Neural cell (in vitro differentiated cells): ENCODE data around the gene CEMIP.

Source experiments
- CTCF ChIP-seq: fragments of 450-650 bp; IDR thresholded peaks from 2 replicates; pipeline ENCODE4 v1.5.1; 2014; ENCODE audit warnings: antibody characterized with exemption, mild to moderate bottlenecking, moderate library complexity; ENCODE audit not compliant: poor library complexity, severe bottlenecking
- EP300 ChIP-seq: fragments of 450-650 bp; conservative IDR thresholded peaks from 2 replicates; pipeline ENCODE4 v1.6.1; 2014; ENCODE audit warnings: antibody characterized with exemption, mild to moderate bottlenecking, moderate library complexity; ENCODE audit not compliant: poor library complexity, severe bottlenecking
- EZH2 ChIP-seq: fragments of 200-600, 300-800 bp; shearing (Covaris generic), sonication (generic); IDR thresholded peaks from 2 replicates; pipeline ENCODE4 v1.6.1; 2014; ENCODE audit warnings: antibody characterized with exemption, low read length, borderline replicate concordance, mild to moderate bottlenecking; ENCODE audit not compliant: insufficient read depth, poor library complexity, severe bottlenecking
- POLR2AphosphoS5 ChIP-seq: IDR thresholded peaks from 2 replicates; pipeline ENCODE4 v1.6.1; 2012
- RAD21 ChIP-seq: fragments of 450-650 bp; conservative IDR thresholded peaks from 2 replicates; pipeline ENCODE4 v1.6.1; 2014; ENCODE audit warnings: antibody characterized with exemption, mild to moderate bottlenecking, moderate library complexity
- TAF1 ChIP-seq: IDR thresholded peaks from 2 replicates; pipeline ENCODE4 v1.6.1; 2012; ENCODE audit warnings: low read depth
- TF ChIP-seq, protein P1 (sequence below): IDR thresholded peaks from 2 replicates; pipeline ENCODE4 v1.6.1; 2012; ENCODE audit warnings: borderline replicate concordance

DNA sequence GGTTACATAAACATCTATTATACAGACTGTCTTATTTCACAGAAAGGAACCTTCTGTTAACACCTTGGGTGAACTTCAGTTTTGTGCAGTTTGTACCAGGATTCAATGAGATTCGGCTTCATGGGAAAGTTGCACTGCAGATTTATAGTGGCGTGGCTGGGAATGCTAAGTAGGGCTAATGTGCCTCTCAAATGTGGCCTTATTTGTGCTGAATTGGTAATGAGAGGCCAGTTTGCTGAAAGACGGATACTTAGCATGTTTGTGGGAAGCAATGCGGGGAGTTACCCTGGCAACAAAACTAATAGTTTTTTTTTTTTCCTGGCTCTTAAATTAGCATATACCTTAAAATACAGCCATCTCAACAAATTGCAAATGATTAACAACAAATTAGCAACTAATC is 28.6 kb upstream of the CEMIP start:
- no peak for TF ChIP-seq CTCF
- no peak for TF ChIP-seq POLR2AphosphoS5
- no peak for TF ChIP-seq TAF1
- no peak for TF ChIP-seq EZH2
- TF ChIP-seq, protein P1, sequence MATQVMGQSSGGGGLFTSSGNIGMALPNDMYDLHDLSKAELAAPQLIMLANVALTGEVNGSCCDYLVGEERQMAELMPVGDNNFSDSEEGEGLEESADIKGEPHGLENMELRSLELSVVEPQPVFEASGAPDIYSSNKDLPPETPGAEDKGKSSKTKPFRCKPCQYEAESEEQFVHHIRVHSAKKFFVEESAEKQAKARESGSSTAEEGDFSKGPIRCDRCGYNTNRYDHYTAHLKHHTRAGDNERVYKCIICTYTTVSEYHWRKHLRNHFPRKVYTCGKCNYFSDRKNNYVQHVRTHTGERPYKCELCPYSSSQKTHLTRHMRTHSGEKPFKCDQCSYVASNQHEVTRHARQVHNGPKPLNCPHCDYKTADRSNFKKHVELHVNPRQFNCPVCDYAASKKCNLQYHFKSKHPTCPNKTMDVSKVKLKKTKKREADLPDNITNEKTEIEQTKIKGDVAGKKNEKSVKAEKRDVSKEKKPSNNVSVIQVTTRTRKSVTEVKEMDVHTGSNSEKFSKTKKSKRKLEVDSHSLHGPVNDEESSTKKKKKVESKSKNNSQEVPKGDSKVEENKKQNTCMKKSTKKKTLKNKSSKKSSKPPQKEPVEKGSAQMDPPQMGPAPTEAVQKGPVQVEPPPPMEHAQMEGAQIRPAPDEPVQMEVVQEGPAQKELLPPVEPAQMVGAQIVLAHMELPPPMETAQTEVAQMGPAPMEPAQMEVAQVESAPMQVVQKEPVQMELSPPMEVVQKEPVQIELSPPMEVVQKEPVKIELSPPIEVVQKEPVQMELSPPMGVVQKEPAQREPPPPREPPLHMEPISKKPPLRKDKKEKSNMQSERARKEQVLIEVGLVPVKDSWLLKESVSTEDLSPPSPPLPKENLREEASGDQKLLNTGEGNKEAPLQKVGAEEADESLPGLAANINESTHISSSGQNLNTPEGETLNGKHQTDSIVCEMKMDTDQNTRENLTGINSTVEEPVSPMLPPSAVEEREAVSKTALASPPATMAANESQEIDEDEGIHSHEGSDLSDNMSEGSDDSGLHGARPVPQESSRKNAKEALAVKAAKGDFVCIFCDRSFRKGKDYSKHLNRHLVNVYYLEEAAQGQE = no peak
- TF ChIP-seq RAD21 = no peak
- no peak for TF ChIP-seq EP300
